Measurements from ENCODE around the gene BRI3. TPM values are rescaled to one million over a fixed set of nuclear protein-coding genes. Genes with fewer than 3 reads are reported as not detected.

The BRI3 gene
- total and polyA plus RNA-seq, 10 donors: 59.3 to 264 (median 177) TPM

DNA sequence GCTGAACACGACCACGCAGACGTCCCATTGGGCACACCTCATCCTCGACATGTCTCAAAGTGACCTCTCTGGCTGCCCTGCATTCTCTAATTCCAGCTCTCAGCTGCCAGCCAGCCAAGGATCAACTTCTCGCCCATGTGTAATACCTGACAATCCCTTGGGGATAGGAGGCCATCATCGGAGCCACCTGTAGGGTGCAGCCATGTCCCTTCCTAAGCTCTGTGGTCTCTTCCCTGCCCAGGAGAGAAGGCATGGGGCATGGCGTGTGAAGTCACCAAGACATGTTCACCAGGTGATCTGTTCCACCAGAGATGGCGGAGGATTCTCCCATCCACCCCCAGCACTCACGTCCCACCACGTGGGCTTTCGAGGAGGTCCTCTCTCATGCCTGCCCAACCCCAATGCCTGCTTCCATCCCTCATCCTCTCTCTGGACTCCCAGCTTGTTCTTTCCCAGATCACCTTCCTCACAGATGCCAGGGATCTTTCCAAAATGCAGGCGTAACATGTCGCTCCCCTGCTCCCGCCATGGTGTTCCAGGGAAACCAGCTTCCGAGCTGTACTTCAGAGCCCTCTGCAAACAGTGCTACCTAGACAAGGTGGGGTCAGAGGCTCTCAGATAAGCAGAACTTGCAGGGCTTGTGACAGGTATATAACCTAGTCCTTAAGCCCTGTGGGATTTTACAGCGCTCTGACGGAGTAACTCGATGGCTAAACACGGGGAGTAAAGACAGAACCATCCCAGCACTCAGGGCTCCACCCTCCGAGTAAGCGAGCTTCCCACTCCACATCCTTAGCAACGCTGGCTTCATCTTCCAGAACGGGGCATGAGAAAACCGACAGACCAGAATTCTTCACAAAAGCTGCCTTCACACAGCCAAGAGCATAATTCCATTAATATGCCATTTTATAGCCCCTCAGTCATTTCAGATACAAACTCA is 41.1 kb downstream of the BRI3 start:
- TF ChIP-seq POLR2AphosphoS5 (IDR thresholded peaks at IDR 0.05): no peak
- no peak for TF ChIP-seq POLR2A (IDR thresholded peaks at IDR 0.05)
- TF ChIP-seq, protein P1, sequence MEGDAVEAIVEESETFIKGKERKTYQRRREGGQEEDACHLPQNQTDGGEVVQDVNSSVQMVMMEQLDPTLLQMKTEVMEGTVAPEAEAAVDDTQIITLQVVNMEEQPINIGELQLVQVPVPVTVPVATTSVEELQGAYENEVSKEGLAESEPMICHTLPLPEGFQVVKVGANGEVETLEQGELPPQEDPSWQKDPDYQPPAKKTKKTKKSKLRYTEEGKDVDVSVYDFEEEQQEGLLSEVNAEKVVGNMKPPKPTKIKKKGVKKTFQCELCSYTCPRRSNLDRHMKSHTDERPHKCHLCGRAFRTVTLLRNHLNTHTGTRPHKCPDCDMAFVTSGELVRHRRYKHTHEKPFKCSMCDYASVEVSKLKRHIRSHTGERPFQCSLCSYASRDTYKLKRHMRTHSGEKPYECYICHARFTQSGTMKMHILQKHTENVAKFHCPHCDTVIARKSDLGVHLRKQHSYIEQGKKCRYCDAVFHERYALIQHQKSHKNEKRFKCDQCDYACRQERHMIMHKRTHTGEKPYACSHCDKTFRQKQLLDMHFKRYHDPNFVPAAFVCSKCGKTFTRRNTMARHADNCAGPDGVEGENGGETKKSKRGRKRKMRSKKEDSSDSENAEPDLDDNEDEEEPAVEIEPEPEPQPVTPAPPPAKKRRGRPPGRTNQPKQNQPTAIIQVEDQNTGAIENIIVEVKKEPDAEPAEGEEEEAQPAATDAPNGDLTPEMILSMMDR (IDR thresholded peaks at IDR 0.05 in 8 of 11, conservative IDR thresholded peaks at IDR 0.05 in 3 of 11): no peak
- Histone ChIP-seq H3K4me3 (no peak overlapping the region), H3K9me3 (no peaks in the 10 kb centered on the region), H3K36me3 (peaks cover 0 to 5% (median 0%) of the 10 kb centered on the region in 6 donors), H3K4me1 (no peaks in the 10 kb centered on the region), H3K27me3 (replicated peaks in 1 of 7) (peaks cover 0 to 26% (median 0%) of the 10 kb centered on the region in 7 donors), H3K27ac (no peak overlapping the region)
- no peak for DNase-seq
- WGBS, 5 donors: 80 to 88% (median 87%) methylated on average over 23 to 24 of the region's 24 CpGs
- intact Hi-C loops (cut with DNase I; ENCODE audit: low total_unique reads): no loop called here

DNA sequence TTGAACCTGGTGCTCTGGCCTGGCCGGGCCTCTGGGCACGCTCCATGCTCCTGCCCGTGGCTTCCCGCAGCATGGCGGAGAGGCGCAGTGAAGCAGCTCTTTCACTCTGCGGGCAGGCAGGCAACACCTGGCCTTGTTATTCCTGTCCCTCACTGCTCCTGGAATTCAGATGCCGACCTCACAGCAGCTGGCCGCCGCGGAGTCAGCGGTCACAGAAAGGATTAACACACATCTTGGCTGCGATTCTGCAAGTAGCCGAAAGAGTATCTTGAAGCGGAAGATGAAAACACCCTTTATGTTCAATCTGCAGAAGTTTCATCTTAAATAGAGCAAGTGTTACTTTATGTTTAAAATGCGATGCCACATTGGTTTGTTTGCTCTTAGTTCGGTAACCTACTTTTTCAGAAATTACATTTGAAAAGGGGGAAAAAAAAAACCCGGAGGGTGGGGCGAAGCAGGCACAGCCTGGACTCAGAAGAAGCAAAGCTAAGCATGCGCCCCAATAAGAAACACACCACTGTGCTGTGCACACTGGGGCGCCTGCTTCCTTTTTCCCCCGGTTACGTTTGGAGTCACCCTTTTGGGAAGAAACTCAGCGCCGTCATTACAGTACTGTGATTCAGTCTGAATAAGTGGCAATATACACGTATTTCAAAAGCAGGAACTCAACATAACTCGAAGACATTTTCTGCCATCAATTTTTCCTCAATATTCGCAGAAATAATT is 42.3 kb downstream of the BRI3 start:
- no peak for DNase-seq
- TF ChIP-seq POLR2AphosphoS5 (IDR thresholded peaks at IDR 0.05) (no peak), POLR2A (IDR thresholded peaks at IDR 0.05) (no peak)
- TF ChIP-seq, protein P1 (IDR thresholded peaks at IDR 0.05 in 8 of 11, conservative IDR thresholded peaks at IDR 0.05 in 3 of 11): no peak
- Histone ChIP-seq H3K27me3 (replicated peaks in 1 of 7) (peaks cover 0 to 26% (median 0%) of the 10 kb centered on the region in 7 donors), H3K9me3 (no peaks in the 10 kb centered on the region), H3K4me3 (no peak overlapping the region), H3K4me1 (no peaks in the 10 kb centered on the region), H3K27ac (no peak overlapping the region), H3K36me3 (peaks cover 0 to 5% (median 0%) of the 10 kb centered on the region in 6 donors)
- 58 to 82% (median 62%) methylated on average over 25 to 28 of the region's 28 CpGs for WGBS, 5 donors
- intact Hi-C loops (cut with DNase I; ENCODE audit: low total_unique reads): no loop called here

DNA sequence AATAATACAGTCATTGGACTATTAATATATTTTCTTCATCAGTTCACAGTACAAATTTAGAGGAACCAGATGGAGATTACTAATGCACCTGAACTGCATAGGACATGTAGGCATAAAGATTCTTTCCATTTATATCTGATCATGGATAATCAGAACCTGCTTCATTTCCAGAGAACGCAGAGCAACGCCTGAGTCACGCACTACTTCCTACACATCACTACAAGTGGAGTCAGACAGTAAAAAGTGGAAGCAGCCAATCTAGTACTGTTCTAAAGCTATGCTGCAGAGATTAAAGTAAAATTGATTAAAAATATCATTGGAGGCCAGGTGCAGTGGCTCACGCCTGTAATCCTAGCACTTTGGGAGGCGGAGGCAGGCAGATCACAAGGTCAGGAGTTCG is 43.3 kb downstream of the BRI3 start:
- intact Hi-C loops (cut with DNase I; ENCODE audit: low total_unique reads): no loop called here
- DNase-seq: no peak

More for the DNA sequence above, 43.3 kb downstream of the BRI3 start:
- H3K4me1 ChIP-seq: no peaks in the 10 kb centered on the region
- H3K9me3 ChIP-seq: no peaks in the 10 kb centered on the region
- TF ChIP-seq POLR2AphosphoS5 (IDR thresholded peaks at IDR 0.05): no peak
- TF ChIP-seq, protein P1 (IDR thresholded peaks at IDR 0.05 in 8 of 11, conservative IDR thresholded peaks at IDR 0.05 in 3 of 11): no peak
- TF ChIP-seq POLR2A (IDR thresholded peaks at IDR 0.05): no peak
- H3K36me3 ChIP-seq: peaks cover 0 to 5% (median 0%) of the 10 kb centered on the region in 6 donors
- peaks cover 0 to 26% (median 0%) of the 10 kb centered on the region in 7 donors for H3K27me3 ChIP-seq (replicated peaks in 1 of 7)
- H3K4me3 ChIP-seq: no peak overlapping the region
- no peak overlapping the region for H3K27ac ChIP-seq
- WGBS, 5 donors: 88 to 96% (median 94%) methylated on average over 6 of the region's 6 CpGs

Data from spleen (tissue), 11 donors.